Mesothelial cell of epicardium (in vitro differentiated cells): ENCODE data around the gene NKAIN2. TPM values are rescaled to one million over a fixed set of nuclear protein-coding genes. Genes with fewer than 3 reads are reported as not detected.

ENCODE experiments used
- DNase-seq, 2 experiments: peaks; one replicate each; pipeline ENCODE4 v3.0.0; 2021; ENCODE audit warnings: low spot score in 2 of 2; ENCODE audit not compliant: unreplicated experiment in 2 of 2
- H3K27ac Mint-ChIP-seq: 2 replicates; pipeline ENCODE4 v1.8.0; 2021; ENCODE audit warnings: mixed read lengths
- H3K27me3 Mint-ChIP-seq: 2 replicates; pipeline ENCODE4 v1.8.0; 2021; ENCODE audit warnings: low read depth, mixed read lengths
- H3K36me3 Mint-ChIP-seq: 2 replicates; pipeline ENCODE4 v1.8.0; 2021; ENCODE audit warnings: mixed read lengths
- H3K4me1 Mint-ChIP-seq: 2 replicates; pipeline ENCODE4 v1.8.0; 2021; ENCODE audit warnings: mixed read lengths
- H3K4me3 Mint-ChIP-seq: 2 replicates; pipeline ENCODE4 v1.8.0; 2021; ENCODE audit warnings: mild to moderate bottlenecking, moderate library complexity, mixed read lengths
- H3K9me3 Mint-ChIP-seq: 2 replicates; pipeline ENCODE4 v1.8.0; 2021; ENCODE audit warnings: mixed read lengths
- CTCF ChIP-seq: fragments of 200-600 bp; sonication (generic); IDR thresholded peaks from one replicate; pipeline ENCODE4 v1.5.0; 2021; ENCODE audit warnings: antibody characterized with exemption; ENCODE audit not compliant: unreplicated experiment
- total RNA-seq: library from RNA; stranded (reverse); gene quantifications from 3 replicates; pipeline ENCODE4 v1.2.1, GENCODE V29; 2021

NKAIN2 gene
- total RNA-seq, 1 donor from 2014 or later = 1.6 TPM

DNA sequence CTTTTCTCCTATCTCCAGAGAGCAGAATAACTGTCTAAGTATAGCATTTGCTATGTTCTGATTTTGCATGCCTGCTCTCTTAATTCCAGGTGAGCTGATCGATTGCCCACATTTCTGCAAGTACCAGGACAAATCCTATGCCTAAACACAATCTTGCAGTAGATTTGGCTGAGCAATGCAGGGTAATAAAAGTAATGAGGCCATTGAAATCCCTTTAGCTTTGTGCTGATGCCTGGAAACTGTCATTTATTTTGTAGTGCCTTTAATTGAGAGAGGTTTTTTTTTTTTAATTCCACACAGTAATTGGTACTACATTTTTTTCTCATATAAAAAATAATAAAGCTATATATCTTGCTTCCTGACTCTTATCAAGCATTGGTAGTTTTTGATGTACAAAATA is 252.3 kb downstream of the NKAIN2 start:
- Mint-ChIP-seq H3K36me3 (no peaks in the 10 kb centered on the region), H3K27me3 (peaks cover 19% of the 10 kb centered on the region), H3K27ac (no peak overlapping the region), H3K9me3 (peaks cover 11% of the 10 kb centered on the region), H3K4me3 (no peak overlapping the region), H3K4me1 (peaks cover 28% of the 10 kb centered on the region)
- TF ChIP-seq CTCF = no peak
- no peak for DNase-seq

GRCh38 chr6:124056407-124057334 is 253.0 kb downstream of the NKAIN2 start:
- Mint-ChIP-seq H3K36me3 (no peaks in the 10 kb centered on the region), H3K4me3 (no peak overlapping the region), H3K27ac (no peak overlapping the region), H3K9me3 (peaks cover 11% of the 10 kb centered on the region), H3K4me1 (peaks cover 29% of the 10 kb centered on the region), H3K27me3 (peaks cover 19% of the 10 kb centered on the region)
- DNase-seq = no peak
- no peak for TF ChIP-seq CTCF

GRCh38 chr6:124057461-124057860 is 253.8 kb downstream of the NKAIN2 start:
- Mint-ChIP-seq H3K4me3 (no peak overlapping the region), H3K9me3 (peaks cover 10% of the 10 kb centered on the region), H3K27me3 (peaks cover 19% of the 10 kb centered on the region)

GRCh38 chr6:124064317-124065113 is 260.9 kb downstream of the NKAIN2 start:
- no peak overlapping the region for H3K4me3 Mint-ChIP-seq
- no peak overlapping the region for H3K27ac Mint-ChIP-seq
- no peak for TF ChIP-seq CTCF
- no peaks in the 10 kb centered on the region for H3K9me3 Mint-ChIP-seq
- peaks cover 2% of the 10 kb centered on the region for H3K4me1 Mint-ChIP-seq
- DNase-seq = no peak
- no peaks in the 10 kb centered on the region for H3K36me3 Mint-ChIP-seq
- peaks cover 7% of the 10 kb centered on the region for H3K27me3 Mint-ChIP-seq

More at GRCh38 chr6:124057461-124057860, 253.8 kb downstream of the NKAIN2 start:
- Mint-ChIP-seq H3K27ac (no peak overlapping the region), H3K36me3 (no peaks in the 10 kb centered on the region), H3K4me1 (peaks cover 30% of the 10 kb centered on the region)
- TF ChIP-seq CTCF = no peak
- no peak for DNase-seq

- Mint-ChIP-seq H3K4me1 (peaks cover 2% of the 10 kb centered on the region), H3K9me3 (peaks cover 6% of the 10 kb centered on the region), H3K36me3 (no peaks in the 10 kb centered on the region), H3K27me3 (peaks cover 4% of the 10 kb centered on the region), H3K4me3 (no peak overlapping the region), H3K27ac (no peak overlapping the region)
- DNase-seq = no peak
- no peak for TF ChIP-seq CTCF
Observed at GRCh38 chr6:124066269-124066668, 262.6 kb downstream of the NKAIN2 start.
